Measurements from ENCODE around the gene TNFAIP8L1.

Gene TNFAIP8L1

DNA sequence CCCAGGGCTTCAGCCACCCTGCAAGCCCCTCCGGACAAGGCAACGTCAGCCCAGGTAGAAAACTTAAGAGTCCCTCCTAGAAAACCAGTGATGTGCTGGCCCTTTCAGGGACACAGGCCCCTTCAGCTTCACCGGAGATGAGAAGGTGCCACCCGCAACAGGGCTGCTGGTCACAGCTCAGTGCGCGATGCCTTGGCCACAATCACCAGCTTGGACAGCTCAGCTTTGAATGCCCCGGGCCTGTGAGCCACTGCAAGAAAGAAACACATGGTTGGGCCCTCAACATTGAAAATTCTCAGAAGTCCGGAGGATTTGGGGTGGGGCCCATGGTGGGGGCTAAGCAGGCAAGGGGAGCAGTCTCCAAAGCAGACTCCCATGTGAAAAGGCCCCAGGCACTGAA lies 18.5 kb downstream of the TNFAIP8L1 start:
- Histone ChIP-seq H3K36me3 (ENCODE audit: control insufficient read depth, insufficient read depth, low read length) (peaks cover 47% of the 10 kb centered on the region), H3K27ac (ENCODE audit: insufficient read depth, low read length, poor library complexity, severe bottlenecking) (no peak overlapping the region), H3K27me3 (replicated peaks; ENCODE audit: control insufficient read depth, insufficient read depth, low read length, poor library complexity, severe bottlenecking) (no peaks in the 10 kb centered on the region), H3K9me3 (ENCODE audit: control insufficient read depth, low read length) (no peaks in the 10 kb centered on the region), H3K4me1 (ENCODE audit: control insufficient read depth, insufficient read depth, low read length, poor library complexity, severe bottlenecking) (no peaks in the 10 kb centered on the region), H3K4me3 (ENCODE audit: insufficient read depth, low read depth, low read length, poor library complexity, severe bottlenecking) (no peak overlapping the region)
- no peak for DNase-seq

DNA sequence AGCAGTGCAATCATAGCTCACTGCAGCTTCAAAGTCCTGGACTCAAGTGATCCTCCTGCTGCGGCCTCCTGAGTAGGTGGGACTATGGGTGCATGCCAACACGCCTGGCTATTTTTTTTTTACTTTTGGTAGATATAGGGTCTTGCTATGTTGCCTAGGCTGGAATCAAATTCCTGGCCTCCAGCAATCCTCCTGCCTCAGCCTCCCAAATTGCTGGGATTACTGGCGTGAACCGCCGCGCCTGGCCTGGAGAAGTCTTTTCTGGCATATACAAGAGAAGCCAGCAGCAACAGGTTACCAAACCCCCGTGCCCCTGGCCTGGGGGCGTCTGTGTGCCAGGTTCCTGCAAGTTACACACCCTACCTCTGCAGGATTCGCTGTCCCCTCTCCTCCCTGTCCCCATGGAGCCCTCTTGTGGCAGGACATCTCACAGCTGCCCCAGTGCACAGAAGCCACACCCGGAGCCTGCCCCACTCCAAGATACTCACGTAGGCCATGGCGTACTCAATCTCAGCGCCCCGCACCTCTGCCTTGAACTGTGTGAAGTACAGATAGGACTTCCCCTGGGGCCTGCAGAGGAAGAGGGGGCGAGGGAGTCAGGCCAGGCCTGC lies 21.0 kb downstream of the TNFAIP8L1 start:
- Histone ChIP-seq H3K4me1 (ENCODE audit: control insufficient read depth, insufficient read depth, low read length, poor library complexity, severe bottlenecking) (no peaks in the 10 kb centered on the region), H3K27me3 (replicated peaks; ENCODE audit: control insufficient read depth, insufficient read depth, low read length, poor library complexity, severe bottlenecking) (no peaks in the 10 kb centered on the region), H3K27ac (ENCODE audit: insufficient read depth, low read length, poor library complexity, severe bottlenecking) (no peak overlapping the region), H3K9me3 (ENCODE audit: control insufficient read depth, low read length) (no peaks in the 10 kb centered on the region), H3K36me3 (ENCODE audit: control insufficient read depth, insufficient read depth, low read length) (peaks cover 62% of the 10 kb centered on the region), H3K4me3 (ENCODE audit: insufficient read depth, low read depth, low read length, poor library complexity, severe bottlenecking) (no peak overlapping the region)
- no peak for DNase-seq

DNA sequence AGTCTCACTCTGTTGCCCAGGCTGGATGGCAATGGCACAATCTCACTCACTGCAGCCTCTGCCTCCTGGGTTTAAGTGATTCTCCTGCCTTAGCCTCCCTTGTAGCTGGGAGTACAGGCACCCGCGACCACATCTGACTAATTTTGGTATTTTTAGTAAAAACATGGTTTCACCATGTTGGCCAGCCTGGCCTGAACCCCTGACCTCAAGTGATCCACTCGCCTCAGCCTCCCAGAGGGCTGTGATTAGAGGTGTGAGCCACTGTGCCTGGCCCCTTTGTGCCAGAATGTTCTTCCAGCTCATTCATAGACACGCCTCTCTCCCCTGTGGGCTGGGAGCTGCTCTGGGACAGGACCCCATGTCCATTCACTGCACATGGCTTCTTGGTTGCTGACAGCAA lies 21.7 kb downstream of the TNFAIP8L1 start:
- peaks cover 62% of the 10 kb centered on the region for H3K36me3 ChIP-seq (ENCODE audit: control insufficient read depth, insufficient read depth, low read length)
- no peak for DNase-seq
- H3K4me1 ChIP-seq (ENCODE audit: control insufficient read depth, insufficient read depth, low read length, poor library complexity, severe bottlenecking), result no peaks in the 10 kb centered on the region
- H3K4me3 ChIP-seq (ENCODE audit: insufficient read depth, low read depth, low read length, poor library complexity, severe bottlenecking), result no peak overlapping the region
- H3K9me3 ChIP-seq (ENCODE audit: control insufficient read depth, low read length), result no peaks in the 10 kb centered on the region
- H3K27me3 ChIP-seq (replicated peaks; ENCODE audit: control insufficient read depth, insufficient read depth, low read length, poor library complexity, severe bottlenecking), result no peaks in the 10 kb centered on the region
- no peak overlapping the region for H3K27ac ChIP-seq (ENCODE audit: insufficient read depth, low read length, poor library complexity, severe bottlenecking)

DNA sequence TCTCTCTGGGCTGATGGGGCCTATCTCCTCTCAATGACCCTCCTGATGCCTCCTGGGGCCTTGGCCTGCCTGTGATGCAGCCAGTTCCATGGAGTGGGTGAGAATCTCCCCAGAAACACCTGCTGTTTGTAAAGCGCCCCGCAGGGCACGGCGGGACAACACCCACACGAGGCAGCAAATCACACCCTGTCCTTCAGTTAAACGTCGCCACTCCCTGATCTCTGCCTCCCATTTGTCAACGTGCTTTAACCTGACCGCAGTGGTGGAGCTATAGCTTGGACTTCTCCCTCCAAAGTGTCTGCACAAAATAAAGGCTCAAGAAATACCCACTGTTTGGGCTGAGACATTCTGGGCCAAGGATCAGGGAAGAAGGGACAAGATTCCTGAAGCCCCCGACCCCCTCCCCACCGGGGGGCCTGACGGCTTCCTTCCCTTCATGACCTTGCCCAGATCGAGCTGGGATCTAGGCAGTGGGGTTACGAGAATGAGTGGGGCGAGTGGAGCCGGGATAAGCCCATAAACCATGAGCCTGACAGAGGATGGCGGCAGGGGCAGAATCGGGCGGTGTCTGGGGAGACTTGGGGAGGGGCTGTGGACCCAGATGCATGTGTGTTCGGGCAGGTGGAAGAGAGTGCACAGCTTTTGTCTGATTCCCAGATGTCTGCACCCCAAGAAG lies 22.8 kb downstream of the TNFAIP8L1 start:
- Histone ChIP-seq H3K27ac (ENCODE audit: insufficient read depth, low read length, poor library complexity, severe bottlenecking) (no peak overlapping the region), H3K9me3 (ENCODE audit: control insufficient read depth, low read length) (no peaks in the 10 kb centered on the region), H3K4me3 (ENCODE audit: insufficient read depth, low read depth, low read length, poor library complexity, severe bottlenecking) (no peak overlapping the region), H3K4me1 (ENCODE audit: control insufficient read depth, insufficient read depth, low read length, poor library complexity, severe bottlenecking) (no peaks in the 10 kb centered on the region), H3K27me3 (replicated peaks; ENCODE audit: control insufficient read depth, insufficient read depth, low read length, poor library complexity, severe bottlenecking) (no peaks in the 10 kb centered on the region), H3K36me3 (ENCODE audit: control insufficient read depth, insufficient read depth, low read length) (peaks cover 67% of the 10 kb centered on the region)
- DNase-seq, result no peak

DNA sequence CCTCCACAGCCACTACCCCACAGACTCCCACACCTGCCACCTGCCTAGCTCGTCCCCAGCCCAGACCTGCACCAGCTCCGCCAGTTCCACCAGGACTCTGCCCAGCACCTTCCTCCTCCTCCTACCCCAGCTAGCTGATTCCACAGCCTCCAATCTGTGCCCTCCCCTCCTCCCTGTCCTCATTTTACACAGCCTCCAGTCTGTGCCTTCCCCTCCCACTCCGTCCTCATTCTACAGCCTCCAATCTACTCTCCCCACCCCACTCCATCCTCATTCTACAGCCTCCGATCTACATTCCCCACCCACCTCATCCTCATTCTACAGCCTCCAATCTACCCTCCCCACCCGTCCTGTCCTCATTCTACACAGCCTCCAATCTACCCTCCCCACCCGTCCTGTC lies 23.5 kb downstream of the TNFAIP8L1 start:
- H3K4me1 ChIP-seq (ENCODE audit: control insufficient read depth, insufficient read depth, low read length, poor library complexity, severe bottlenecking), result no peaks in the 10 kb centered on the region
- no peak for DNase-seq
- H3K27me3 ChIP-seq (replicated peaks; ENCODE audit: control insufficient read depth, insufficient read depth, low read length, poor library complexity, severe bottlenecking), result no peaks in the 10 kb centered on the region
- no peaks in the 10 kb centered on the region for H3K9me3 ChIP-seq (ENCODE audit: control insufficient read depth, low read length)
- no peak overlapping the region for H3K4me3 ChIP-seq (ENCODE audit: insufficient read depth, low read depth, low read length, poor library complexity, severe bottlenecking)
- no peak overlapping the region for H3K27ac ChIP-seq (ENCODE audit: insufficient read depth, low read length, poor library complexity, severe bottlenecking)
- peaks cover 65% of the 10 kb centered on the region for H3K36me3 ChIP-seq (ENCODE audit: control insufficient read depth, insufficient read depth, low read length)

DNA sequence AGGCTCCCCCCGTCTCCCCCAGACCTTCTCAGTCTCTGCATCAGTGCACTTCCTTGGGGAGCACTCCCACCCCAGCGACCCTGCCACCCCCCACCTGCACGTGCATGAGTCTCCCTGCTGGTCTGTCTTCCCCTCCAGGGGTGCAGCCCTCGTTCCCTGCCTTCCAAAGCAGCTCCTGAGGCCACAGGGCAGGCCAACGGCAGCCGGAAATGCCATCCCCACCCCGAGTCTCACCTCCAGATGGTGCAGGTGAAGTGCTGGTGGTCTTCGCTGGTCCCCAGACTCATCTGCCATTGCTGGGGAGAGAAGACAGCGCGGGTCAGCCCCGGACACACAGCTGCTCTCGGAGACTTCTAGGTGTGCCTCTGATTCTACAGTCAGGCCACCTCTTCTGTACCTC lies 25.3 kb downstream of the TNFAIP8L1 start:
- no peak overlapping the region for H3K4me3 ChIP-seq (ENCODE audit: insufficient read depth, low read depth, low read length, poor library complexity, severe bottlenecking)
- H3K4me1 ChIP-seq (ENCODE audit: control insufficient read depth, insufficient read depth, low read length, poor library complexity, severe bottlenecking), result peaks cover 11% of the 10 kb centered on the region
- no peaks in the 10 kb centered on the region for H3K9me3 ChIP-seq (ENCODE audit: control insufficient read depth, low read length)
- H3K27me3 ChIP-seq (replicated peaks; ENCODE audit: control insufficient read depth, insufficient read depth, low read length, poor library complexity, severe bottlenecking), result no peaks in the 10 kb centered on the region
- DNase-seq, result no peak
- H3K36me3 ChIP-seq (ENCODE audit: control insufficient read depth, insufficient read depth, low read length), result peaks cover 64% of the 10 kb centered on the region
- no peak overlapping the region for H3K27ac ChIP-seq (ENCODE audit: insufficient read depth, low read length, poor library complexity, severe bottlenecking)

DNA sequence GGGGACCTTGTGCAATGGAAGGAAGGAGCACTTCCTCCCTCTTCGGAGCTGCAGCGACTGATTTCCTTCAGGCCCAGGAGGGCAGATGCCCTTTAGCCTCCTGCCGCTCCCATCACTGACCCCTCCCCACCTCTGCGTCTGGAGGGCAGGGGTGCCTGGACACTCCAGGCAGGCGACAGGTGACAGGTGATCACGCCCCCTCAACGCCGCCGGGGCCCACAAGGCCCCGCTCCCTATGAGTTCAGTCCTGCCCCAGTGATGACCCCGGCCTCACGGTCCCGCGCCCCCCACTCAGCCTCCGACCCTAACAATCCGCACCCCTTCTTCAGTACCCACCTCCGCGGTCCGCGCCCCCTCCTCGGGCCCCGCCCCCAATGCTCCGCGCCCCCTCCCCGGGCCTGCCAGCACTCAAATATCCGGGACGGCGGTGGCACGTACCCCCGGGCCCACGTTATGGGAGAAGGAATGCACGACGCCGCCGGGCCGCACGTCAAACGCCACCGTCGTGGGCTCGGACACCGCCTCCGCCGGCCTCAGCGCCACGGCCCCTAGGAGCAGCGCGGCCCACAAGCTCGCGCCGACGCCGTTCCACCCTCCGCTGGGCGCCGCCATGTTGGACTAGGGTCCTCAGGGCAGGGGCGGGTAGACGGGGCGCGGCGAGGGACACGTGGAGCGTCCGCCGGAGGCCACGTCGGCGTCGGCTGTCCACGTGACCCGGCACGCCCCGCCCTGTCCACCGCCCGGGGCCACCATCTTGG lies 30.6 kb downstream of the TNFAIP8L1 start, which contains the start of gene MYDGF:
Gene MYDGF (minus strand): TSS at position 620 of the 758 bp plus-strand sequence. CDS start 8 bp downstream, at position 612.
- Histone ChIP-seq H3K4me3 (ENCODE audit: insufficient read depth, low read depth, low read length, poor library complexity, severe bottlenecking) (peak within 1 kb of the TSS; percentile 89), H3K4me1 (ENCODE audit: control insufficient read depth, insufficient read depth, low read length, poor library complexity, severe bottlenecking) (peaks cover 13% of the 10 kb centered on the region), H3K27me3 (replicated peaks; ENCODE audit: control insufficient read depth, insufficient read depth, low read length, poor library complexity, severe bottlenecking) (no peaks in the 10 kb centered on the region), H3K9me3 (ENCODE audit: control insufficient read depth, low read length) (no peaks in the 10 kb centered on the region), H3K27ac (ENCODE audit: insufficient read depth, low read length, poor library complexity, severe bottlenecking) (peak within 1 kb of the TSS; percentile 82), H3K36me3 (ENCODE audit: control insufficient read depth, insufficient read depth, low read length) (peaks cover 22% of the 10 kb centered on the region)
- DNase-seq, result peak; percentile 86 to 89 (median 88)

DNA sequence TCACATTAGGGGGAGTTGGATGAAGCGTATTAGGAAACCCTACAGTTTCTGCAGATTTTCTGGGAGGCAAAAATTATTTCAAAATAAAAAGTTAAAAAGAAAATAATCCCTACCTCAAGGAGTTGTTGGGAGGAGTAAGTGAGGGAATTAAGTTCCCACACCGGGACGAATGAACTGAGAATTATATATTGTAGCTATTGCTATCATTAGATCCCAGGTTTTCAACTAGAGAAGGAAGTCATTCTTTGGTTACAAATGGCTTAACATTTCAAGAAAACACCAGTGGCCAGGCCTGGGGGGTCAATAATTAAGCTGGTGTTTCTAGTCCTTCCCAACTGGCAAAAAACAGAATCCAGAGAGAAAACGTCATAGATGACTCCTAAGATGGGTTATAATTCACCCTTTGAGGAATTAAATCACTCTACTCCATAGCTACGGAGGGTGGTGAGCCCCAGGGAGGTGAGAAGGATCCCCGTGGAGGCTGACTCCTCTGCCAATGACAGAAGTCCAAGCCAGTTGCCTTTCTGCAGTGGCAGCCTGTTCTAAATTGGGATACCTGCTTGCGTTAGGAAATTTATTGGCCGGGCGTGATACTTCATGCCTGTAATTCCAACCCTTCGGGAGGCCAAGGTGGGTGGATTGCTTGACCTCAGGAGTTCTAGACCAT lies 32.0 kb downstream of the TNFAIP8L1 start:
- Histone ChIP-seq H3K27ac (ENCODE audit: insufficient read depth, low read length, poor library complexity, severe bottlenecking) (no peak overlapping the region), H3K27me3 (replicated peaks; ENCODE audit: control insufficient read depth, insufficient read depth, low read length, poor library complexity, severe bottlenecking) (no peaks in the 10 kb centered on the region), H3K4me3 (ENCODE audit: insufficient read depth, low read depth, low read length, poor library complexity, severe bottlenecking) (no peak overlapping the region), H3K36me3 (ENCODE audit: control insufficient read depth, insufficient read depth, low read length) (peaks cover 21% of the 10 kb centered on the region), H3K9me3 (ENCODE audit: control insufficient read depth, low read length) (no peaks in the 10 kb centered on the region), H3K4me1 (ENCODE audit: control insufficient read depth, insufficient read depth, low read length, poor library complexity, severe bottlenecking) (peaks cover 13% of the 10 kb centered on the region)
- DNase-seq, result no peak

DNA sequence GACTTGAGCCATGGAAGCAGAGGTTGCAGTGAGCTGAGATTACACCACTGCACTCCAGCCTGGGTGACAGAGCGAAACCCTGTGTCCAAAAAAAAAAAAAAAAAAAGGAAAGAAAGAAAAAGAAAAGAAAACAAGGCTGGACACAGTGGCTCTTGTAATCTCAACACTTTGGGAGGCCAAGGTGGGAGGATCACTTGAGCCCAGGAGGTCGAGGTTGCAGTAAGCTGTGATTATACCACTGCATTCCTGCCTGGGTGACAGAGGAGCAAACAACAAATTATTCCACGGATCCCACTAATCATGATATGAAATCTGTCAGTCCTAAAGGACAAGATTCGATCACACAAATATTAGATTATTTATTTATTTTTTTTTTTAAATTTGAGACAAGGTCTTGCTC lies 33.9 kb downstream of the TNFAIP8L1 start:
- no peaks in the 10 kb centered on the region for H3K27me3 ChIP-seq (replicated peaks; ENCODE audit: control insufficient read depth, insufficient read depth, low read length, poor library complexity, severe bottlenecking)
- no peak overlapping the region for H3K4me3 ChIP-seq (ENCODE audit: insufficient read depth, low read depth, low read length, poor library complexity, severe bottlenecking)
- no peak for DNase-seq
- peaks cover 13% of the 10 kb centered on the region for H3K4me1 ChIP-seq (ENCODE audit: control insufficient read depth, insufficient read depth, low read length, poor library complexity, severe bottlenecking)
- H3K36me3 ChIP-seq (ENCODE audit: control insufficient read depth, insufficient read depth, low read length), result peaks cover 14% of the 10 kb centered on the region
- H3K27ac ChIP-seq (ENCODE audit: insufficient read depth, low read length, poor library complexity, severe bottlenecking), result no peak overlapping the region
- no peaks in the 10 kb centered on the region for H3K9me3 ChIP-seq (ENCODE audit: control insufficient read depth, low read length)

Data from effector memory CD4-positive, alpha-beta T cell (primary cell).